Gastroesophageal sphincter (tissue), 4 donors: ENCODE results near the gene DEFB132. TPM values are rescaled to one million over a fixed set of nuclear protein-coding genes. Genes with fewer than 3 reads are reported as not detected.

ENCODE experiments used
- ATAC-seq: fragments of 150-250 bp; one replicate; pipeline ENCODE4 v1.9.1; 2016; ENCODE audit warnings: mild to moderate bottlenecking, moderate library complexity
- H3K27ac ChIP-seq, 4 donors: fragments of 200-600 bp; sonication (generic) in 3 of 4; 1 replicate in 3 of 4; 2 replicates in 1 of 4; pipeline ENCODE4 v1.5.1; 2016 to 2019
- H3K27me3 ChIP-seq: fragments of 200-600 bp; sonication (generic); one replicate; pipeline ENCODE4 v1.5.1; 2019
- H3K36me3 ChIP-seq, 2 donors: fragments of 200-600 bp; sonication (generic); one replicate each; pipeline ENCODE4 v1.5.1; 2019; ENCODE audit warnings: control low read depth in 1 of 2
- H3K4me1 ChIP-seq, 3 donors: fragments of 200-600 bp; sonication (generic); 1 replicate in 2 of 3; 2 replicates in 1 of 3; pipeline ENCODE4 v1.5.1; 2016 to 2019; ENCODE audit warnings: control low read depth in 2 of 3
- H3K4me3 ChIP-seq, 2 donors: fragments of 200-600 bp; sonication (generic); one replicate each; pipeline ENCODE4 v1.5.1; 2019; ENCODE audit warnings: mild to moderate bottlenecking in 1 of 2, moderate library complexity in 1 of 2
- H3K9me3 ChIP-seq, 3 donors: fragments of 200-600 bp; sonication (generic); one replicate each; pipeline ENCODE4 v1.5.1; 2017 to 2019; ENCODE audit warnings: control low read depth in 2 of 3
- EP300 ChIP-seq: sonication (generic); formaldehyde crosslinking; IDR thresholded peaks from one replicate; pipeline ENCODE4 v1.6.1; 2017; ENCODE audit warnings: antibody characterized with exemption, mild to moderate bottlenecking
- POLR2A ChIP-seq, 2 donors: fragments of 450-650 bp; IDR thresholded peaks; one replicate each; pipeline ENCODE4 v1.6.1; 2017; ENCODE audit warnings: antibody characterized with exemption in 2 of 2, mild to moderate bottlenecking in 2 of 2, moderate library complexity in 1 of 2
- POLR2AphosphoS5 ChIP-seq: sonication (generic); formaldehyde crosslinking; IDR thresholded peaks from one replicate; pipeline ENCODE4 v1.6.1; 2017; ENCODE audit warnings: antibody characterized with exemption
- WGBS, 2 donors: methylation state at CpG; one replicate each; pipeline ENCODE4 v1.1.5; 2018; ENCODE audit warnings: low coverage in 1 of 2; 5-methylcytosine and 5-hydroxymethylcytosine counted together
- total RNA-seq, 4 donors: library from RNA; depleted of rRNA; stranded (reverse); fragments of >200 nt; gene quantifications; one replicate each; pipeline ENCODE4 v1.1.0, GENCODE V29; 2016
- TF ChIP-seq, protein P1 (sequence below), 4 experiments: fragments of 200-600 bp in 2 of 4; fragments of 450-650 bp in 2 of 4; sonication (generic) in 1 of 4; IDR thresholded peaks; one replicate each; pipeline ENCODE4 v1.5.1; 2017 to 2019; ENCODE audit warnings: antibody characterized with exemption in 4 of 4, mild to moderate bottlenecking in 2 of 4, moderate library complexity in 2 of 4

DEFB132 gene
- total RNA-seq, 4 donors from 2014 or later: not detected

DNA sequence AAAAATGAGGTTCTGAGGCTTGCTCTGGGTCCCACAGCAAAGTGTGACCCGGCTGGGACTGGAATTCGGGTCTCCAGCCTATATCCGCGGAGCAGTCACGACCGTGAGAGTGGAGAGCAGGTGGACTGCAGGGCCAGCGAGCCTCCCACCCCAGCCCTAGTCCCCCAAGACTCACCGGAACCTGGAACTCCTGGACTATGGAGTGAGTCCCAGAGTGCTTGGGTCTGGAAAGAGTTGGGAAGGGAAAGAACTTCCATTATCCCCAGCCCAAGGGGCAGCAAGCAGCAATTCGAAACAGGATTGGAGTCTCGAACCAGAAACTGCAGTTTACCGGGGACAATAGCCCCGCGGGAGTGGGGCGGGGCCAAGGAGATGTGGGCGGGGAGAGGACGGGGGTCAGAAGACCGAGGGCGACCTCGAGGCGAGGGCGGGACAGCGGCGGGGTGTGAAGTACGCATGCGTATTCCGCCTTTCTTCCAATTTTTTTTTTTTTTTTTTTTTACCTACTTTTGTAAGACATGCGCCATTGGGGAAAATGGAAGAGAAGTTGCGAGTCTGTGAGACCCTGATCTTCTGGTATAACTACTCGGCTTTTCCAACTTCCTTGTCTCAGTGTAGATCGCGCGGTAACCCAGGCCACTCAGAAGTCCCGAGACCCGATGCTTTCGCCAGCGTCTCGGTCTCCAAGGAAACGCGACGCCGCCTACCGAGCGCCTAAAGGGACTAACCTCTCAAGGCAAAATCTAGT, 32.7 kb downstream of the DEFB132 start, which contains the start of gene C20orf96:
Gene C20orf96 (minus strand): TSS at position 667 of the 748 bp plus-strand sequence. CDS start 140 bp downstream, at position 527.
- Histone ChIP-seq H3K27ac (peak within 1 kb of the TSS; percentile 19 to 87 (median 85)), H3K9me3 (no peaks in the 10 kb centered on the region), H3K36me3 (no peaks in the 10 kb centered on the region), H3K27me3 (no peaks in the 10 kb centered on the region), H3K4me3 (peak within 1 kb of the TSS; percentile 40 to 68), H3K4me1 (peaks cover 0 to 24% (median 3%) of the 10 kb centered on the region in 3 donors)
- 0% methylated on average over 17 to 30 of the region's 43 CpGs for WGBS, 2 donors
- TF ChIP-seq, protein P1, sequence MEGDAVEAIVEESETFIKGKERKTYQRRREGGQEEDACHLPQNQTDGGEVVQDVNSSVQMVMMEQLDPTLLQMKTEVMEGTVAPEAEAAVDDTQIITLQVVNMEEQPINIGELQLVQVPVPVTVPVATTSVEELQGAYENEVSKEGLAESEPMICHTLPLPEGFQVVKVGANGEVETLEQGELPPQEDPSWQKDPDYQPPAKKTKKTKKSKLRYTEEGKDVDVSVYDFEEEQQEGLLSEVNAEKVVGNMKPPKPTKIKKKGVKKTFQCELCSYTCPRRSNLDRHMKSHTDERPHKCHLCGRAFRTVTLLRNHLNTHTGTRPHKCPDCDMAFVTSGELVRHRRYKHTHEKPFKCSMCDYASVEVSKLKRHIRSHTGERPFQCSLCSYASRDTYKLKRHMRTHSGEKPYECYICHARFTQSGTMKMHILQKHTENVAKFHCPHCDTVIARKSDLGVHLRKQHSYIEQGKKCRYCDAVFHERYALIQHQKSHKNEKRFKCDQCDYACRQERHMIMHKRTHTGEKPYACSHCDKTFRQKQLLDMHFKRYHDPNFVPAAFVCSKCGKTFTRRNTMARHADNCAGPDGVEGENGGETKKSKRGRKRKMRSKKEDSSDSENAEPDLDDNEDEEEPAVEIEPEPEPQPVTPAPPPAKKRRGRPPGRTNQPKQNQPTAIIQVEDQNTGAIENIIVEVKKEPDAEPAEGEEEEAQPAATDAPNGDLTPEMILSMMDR (IDR thresholded peaks at IDR 0.05): peak in 3 of 4 experiments; percentile 43 to 66 (median 59)
- TF ChIP-seq POLR2AphosphoS5: no peak
- ATAC-seq: peak; percentile 98

DNA sequence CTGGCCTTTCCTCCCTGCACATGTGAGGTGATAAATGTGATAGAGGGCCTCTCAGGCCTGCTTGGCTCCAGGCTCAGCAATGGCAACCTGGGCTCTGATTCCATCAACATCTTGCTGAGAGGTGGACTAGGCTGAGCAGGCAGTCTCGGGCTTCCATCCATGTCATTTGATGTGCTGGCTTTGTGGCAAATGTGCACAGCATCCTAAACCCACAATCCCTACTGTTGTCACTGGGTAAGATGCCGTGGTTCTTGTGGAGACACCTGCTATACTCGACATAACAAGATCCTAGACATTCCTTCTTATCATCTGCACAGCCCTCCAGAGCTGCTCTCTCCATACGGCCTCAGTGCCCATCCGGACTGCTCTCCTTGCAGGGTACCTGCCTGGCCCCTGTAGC, 37.1 kb downstream of the DEFB132 start:
- ATAC-seq: no peak
- WGBS, 2 donors: 76 to 100% methylated on average over 1 to 3 of the region's 5 CpGs

DNA sequence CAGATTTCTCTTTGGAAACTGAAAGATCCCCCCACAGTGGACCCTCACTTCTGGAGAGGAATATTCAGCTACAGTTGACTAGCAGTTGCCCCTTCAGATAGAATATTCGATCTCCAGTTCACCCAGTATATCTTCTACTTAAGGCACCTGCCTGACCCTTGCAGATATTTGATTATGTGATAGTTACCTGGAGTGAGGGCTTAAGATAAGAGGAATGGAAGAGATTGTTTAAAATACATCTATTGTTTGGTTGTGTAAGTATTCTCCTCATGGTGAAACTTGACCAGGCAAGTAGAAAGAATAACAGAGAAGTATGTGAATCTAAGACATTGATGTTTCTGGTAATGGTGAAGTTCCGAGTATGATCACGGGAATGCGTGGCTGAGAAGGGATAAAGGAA, 38.3 kb downstream of the DEFB132 start:
- TF ChIP-seq POLR2A (IDR thresholded peaks at IDR 0.05) (no peak), POLR2AphosphoS5 (no peak), EP300 (no peak)
- TF ChIP-seq, protein P1 (IDR thresholded peaks at IDR 0.05): no peak
- WGBS, 2 donors: 83 to 88% methylated on average over 4 of the region's 4 CpGs

More for the DNA sequence above, 37.1 kb downstream of the DEFB132 start:
- TF ChIP-seq EP300: no peak
- TF ChIP-seq POLR2A (IDR thresholded peaks at IDR 0.05): no peak
- TF ChIP-seq POLR2AphosphoS5: no peak
- TF ChIP-seq, protein P1 (IDR thresholded peaks at IDR 0.05): no peak
- no peak overlapping the region for H3K4me3 ChIP-seq
- H3K27ac ChIP-seq: no peak overlapping the region
- no peaks in the 10 kb centered on the region for H3K36me3 ChIP-seq
- H3K4me1 ChIP-seq: peaks cover 3 to 38% (median 11%) of the 10 kb centered on the region in 3 donors
- H3K9me3 ChIP-seq: no peaks in the 10 kb centered on the region
- H3K27me3 ChIP-seq: no peaks in the 10 kb centered on the region

DNA sequence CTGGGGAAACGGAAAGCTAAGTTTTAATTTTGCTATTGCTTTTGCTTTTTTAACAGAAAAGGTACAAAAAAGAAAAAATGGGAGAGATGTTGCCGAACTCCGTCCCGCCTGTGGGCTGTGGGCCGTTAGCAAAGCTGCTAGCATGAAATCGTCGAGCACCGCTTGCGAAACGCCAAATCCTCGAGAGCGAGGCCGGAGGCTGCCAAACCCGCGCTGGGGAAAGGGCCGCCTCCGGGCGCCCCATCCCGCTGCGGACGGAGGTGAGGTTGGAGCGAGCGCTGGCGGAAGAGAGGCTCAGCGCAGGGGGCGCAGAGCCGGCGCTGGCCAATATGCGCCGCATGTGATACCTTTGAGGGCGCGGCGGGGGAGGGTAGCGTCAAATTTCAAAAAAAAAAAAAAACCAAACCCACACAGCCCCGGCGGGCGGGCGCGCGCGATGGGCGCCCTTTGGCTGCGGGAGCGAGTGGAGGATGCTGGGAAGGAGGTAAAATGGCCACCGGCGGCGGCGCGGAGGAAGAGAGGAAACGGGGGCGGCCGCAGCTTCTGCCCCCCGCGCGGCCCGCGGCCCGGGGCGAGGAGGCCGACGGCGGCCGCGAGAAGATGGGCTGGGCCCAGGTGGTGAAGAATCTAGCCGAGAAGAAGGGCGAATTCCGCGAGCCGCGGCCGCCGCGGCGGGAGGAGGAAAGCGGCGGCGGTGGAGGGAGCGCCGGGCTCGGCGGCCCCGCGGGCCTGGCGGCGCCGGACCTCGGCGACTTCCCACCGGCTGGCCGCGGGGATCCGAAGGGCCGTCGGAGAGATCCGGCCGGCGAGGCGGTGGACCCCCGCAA, 39.8 kb downstream of the DEFB132 start, which contains the start of gene ZCCHC3:
Gene ZCCHC3 (plus strand): TSS at position 473 of the 827 bp plus-strand sequence. CDS start 17 bp downstream, at position 490.
- TF ChIP-seq POLR2A (IDR thresholded peaks at IDR 0.05) (peak; percentile 47 to 51), POLR2AphosphoS5 (peak; percentile 79), EP300 (no peak)
- TF ChIP-seq, protein P1 (IDR thresholded peaks at IDR 0.05): peak in 3 of 4 experiments; percentile 19 to 45 (median 34)
- H3K4me3 ChIP-seq: peak within 1 kb of the TSS; percentile 75 to 99
- no peaks in the 10 kb centered on the region for H3K27me3 ChIP-seq
- H3K4me1 ChIP-seq: peaks cover 0 to 49% (median 30%) of the 10 kb centered on the region in 3 donors
- H3K36me3 ChIP-seq: no peaks in the 10 kb centered on the region
- 0% methylated on average over 14 to 53 of the region's 99 CpGs for WGBS, 2 donors
- H3K27ac ChIP-seq: peak within 1 kb of the TSS; percentile 86 to 100 (median 97)
- H3K9me3 ChIP-seq: no peaks in the 10 kb centered on the region
- peak; percentile 96 for ATAC-seq

More for the DNA sequence above, 38.3 kb downstream of the DEFB132 start:
- Histone ChIP-seq H3K4me1 (peaks cover 3 to 43% (median 22%) of the 10 kb centered on the region in 3 donors), H3K27ac (no peak overlapping the region), H3K4me3 (no peak overlapping the region), H3K36me3 (no peaks in the 10 kb centered on the region), H3K9me3 (no peaks in the 10 kb centered on the region), H3K27me3 (no peaks in the 10 kb centered on the region)
- ATAC-seq: no peak
